ENCODE results near the gene TSPAN31. TPM values are rescaled to one million over a fixed set of nuclear protein-coding genes. Genes with fewer than 3 reads are reported as not detected.

TSPAN31 gene
- total RNA-seq, result 42.3 TPM

DNA sequence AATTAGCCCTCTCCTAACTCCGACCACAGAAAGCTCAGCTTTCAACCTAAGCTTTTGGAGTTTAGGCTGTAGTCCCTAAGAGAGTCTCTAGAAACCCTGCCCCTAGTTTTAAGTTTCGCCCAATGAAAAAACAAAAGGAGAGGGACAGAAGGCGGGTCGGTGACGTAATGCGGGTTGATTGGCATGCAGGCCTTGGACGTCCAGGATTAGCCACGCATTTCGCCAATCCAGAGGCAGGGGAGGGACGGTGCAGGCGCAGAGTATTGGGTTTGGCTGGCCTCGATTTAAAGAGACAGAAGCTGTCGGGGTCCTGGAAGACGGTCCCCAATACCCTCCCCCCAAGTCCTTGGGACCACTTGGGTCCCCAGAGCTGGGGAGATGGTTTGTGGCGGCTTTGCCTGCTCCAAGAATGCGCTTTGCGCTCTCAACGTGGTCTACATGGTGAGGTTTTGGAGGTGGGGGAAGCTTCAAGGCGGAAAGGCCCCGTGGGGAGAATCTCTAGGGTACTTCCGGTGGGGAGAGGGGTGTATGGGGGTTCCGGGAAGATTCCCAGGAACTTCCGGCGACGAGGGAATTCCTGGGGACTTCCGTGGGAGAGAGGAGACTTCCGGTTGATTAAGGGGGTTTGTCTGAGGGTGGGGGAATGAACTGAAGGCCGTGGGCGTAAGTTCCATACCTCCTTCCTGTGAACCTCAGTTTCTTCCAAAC lies at the start of gene TSPAN31:
Gene TSPAN31 (plus strand): TSS at position 263 of the 708 bp plus-strand sequence. CDS start 116 bp downstream, at position 379.
- no peaks in the 10 kb centered on the region for H3K27me3 ChIP-seq

DNA sequence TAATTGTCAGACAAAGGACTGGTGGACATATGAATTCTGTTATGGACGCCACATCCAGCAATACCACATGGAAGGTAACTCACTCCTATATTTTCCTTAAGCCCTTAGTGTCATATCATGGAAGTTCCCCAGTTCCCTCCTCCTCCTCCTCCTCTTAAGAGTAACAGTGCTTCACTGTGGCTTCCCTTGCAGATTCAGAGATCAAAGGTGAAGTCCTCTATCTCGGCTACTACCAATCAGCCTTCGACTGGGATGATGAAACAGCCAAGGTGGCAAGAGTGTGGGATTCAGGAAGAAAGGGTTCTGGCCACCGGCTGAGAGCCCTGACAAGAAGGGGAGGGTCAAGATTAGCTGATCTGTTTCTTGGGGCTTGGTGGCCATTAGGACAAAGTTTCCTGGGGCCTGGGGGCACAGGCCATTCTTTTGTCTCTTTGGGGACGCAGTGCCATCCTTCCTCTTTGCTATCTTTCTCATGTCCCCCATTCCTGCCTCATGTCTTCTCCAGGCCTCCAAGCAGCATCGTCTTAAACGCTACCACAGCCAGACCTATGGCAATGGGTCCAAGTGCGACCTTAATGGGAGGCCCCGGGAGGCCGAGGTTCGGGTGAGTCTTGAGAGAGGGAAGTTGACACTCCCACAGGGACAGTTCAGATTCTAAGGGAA lies 48.9 kb upstream of the TSPAN31 start:
- DNase-seq (ENCODE audit: low spot score in 2 of 2), result no peak
- H3K4me1 ChIP-seq, result peaks cover 0 to 7% of the 10 kb centered on the region in 2 donors
- no peak overlapping the region for H3K4me3 ChIP-seq
- H3K27me3 ChIP-seq, result no peaks in the 10 kb centered on the region
- intact Hi-C loops (cut with DNase I), result loop anchor here (2.0 kb wide), 1 partner anchor 63 kb away; the partner anchor contains the start of gene B4GALNT1
- H3K36me3 ChIP-seq, result peaks cover 21 to 38% of the 10 kb centered on the region in 2 donors
- H3K9me3 ChIP-seq, result no peaks in the 10 kb centered on the region
- no peak overlapping the region for H3K27ac ChIP-seq
- TF ChIP-seq CTCF (IDR thresholded peaks at IDR 0.05), result no peak

More for the DNA sequence above, at the start of gene TSPAN31:
- no peak for TF ChIP-seq CTCF (IDR thresholded peaks at IDR 0.05)
- Histone ChIP-seq H3K4me1 (peaks cover 0 to 7% of the 10 kb centered on the region in 2 donors), H3K27ac (peak within 1 kb of the TSS; percentile 98 to 100), H3K36me3 (peaks cover 20 to 31% of the 10 kb centered on the region in 2 donors), H3K4me3 (peak within 1 kb of the TSS; percentile 77 to 90), H3K9me3 (no peaks in the 10 kb centered on the region)
- intact Hi-C loops (cut with DNase I), result loop anchor here (1.0 to 2.0 kb wide), 3 partner anchors 7 to 52 kb away; partner anchors contain the start of gene CDK4
- DNase-seq (ENCODE audit: low spot score in 2 of 2), result peak; percentile 93 to 99

DNA sequence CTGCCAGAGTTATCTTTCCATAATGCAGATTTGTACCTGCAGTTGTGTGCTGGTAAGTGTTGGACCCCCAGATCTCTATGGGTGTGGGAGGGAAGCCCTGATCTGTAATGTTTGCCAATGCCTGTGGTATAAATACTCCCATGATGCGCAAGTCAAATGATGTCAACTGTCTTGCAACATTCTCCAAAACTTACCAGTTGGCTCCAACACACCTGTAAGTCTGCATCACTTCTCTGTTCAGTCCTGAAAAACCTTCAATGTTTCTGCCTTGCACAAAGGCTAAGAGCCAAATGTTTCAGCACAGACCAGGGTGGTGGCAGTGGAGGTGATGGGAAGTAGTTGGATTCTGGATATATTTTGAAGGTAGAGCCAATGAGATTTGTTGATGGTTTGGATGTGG lies 47.8 kb upstream of the TSPAN31 start:
- no peak for DNase-seq (ENCODE audit: low spot score in 2 of 2)
- no peaks in the 10 kb centered on the region for H3K9me3 ChIP-seq
- H3K27me3 ChIP-seq, result no peaks in the 10 kb centered on the region
- intact Hi-C loops (cut with DNase I), result no loop called here
- H3K36me3 ChIP-seq, result peaks cover 21 to 45% of the 10 kb centered on the region in 2 donors
- H3K4me3 ChIP-seq, result no peak overlapping the region
- no peak for TF ChIP-seq CTCF (IDR thresholded peaks at IDR 0.05)
- no peak overlapping the region for H3K27ac ChIP-seq
- peaks cover 0 to 7% of the 10 kb centered on the region in 2 donors for H3K4me1 ChIP-seq

- no peak for DNase-seq (ENCODE audit: low spot score in 2 of 2)
- no peak overlapping the region for H3K27ac ChIP-seq
- no peaks in the 10 kb centered on the region for H3K9me3 ChIP-seq
- intact Hi-C loops (cut with DNase I), result no loop called here
- no peaks in the 10 kb centered on the region for H3K27me3 ChIP-seq
- no peak for TF ChIP-seq CTCF (IDR thresholded peaks at IDR 0.05)
- H3K4me1 ChIP-seq, result peaks cover 0 to 7% of the 10 kb centered on the region in 2 donors
- H3K4me3 ChIP-seq, result no peak overlapping the region
- H3K36me3 ChIP-seq, result peaks cover 26 to 57% of the 10 kb centered on the region in 2 donors
These were observed 46.4 kb upstream of the TSPAN31 start for GRCh38 chr12:57698414-57698813.

DNA sequence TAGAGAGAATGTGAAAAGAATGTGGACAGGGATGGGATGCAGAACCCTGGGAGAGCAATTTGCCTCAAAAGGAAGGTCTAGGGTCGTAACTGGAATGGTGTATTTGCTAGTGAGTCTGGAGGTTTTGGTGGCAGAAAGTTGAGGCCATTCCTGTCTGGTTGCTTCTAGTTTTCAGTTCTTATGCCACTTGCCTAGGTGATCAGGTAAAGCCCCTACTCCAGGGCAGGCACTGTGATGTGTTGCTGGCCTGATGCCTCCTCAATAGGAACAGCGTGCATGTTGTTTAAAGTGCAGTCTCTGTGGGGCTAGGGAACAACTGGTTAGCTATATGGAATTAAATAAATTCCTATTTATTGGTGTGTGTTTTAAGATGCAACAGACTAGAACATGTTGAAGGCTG lies 44.5 kb upstream of the TSPAN31 start:
- Histone ChIP-seq H3K27ac (no peak overlapping the region), H3K4me3 (no peak overlapping the region), H3K4me1 (no peaks in the 10 kb centered on the region), H3K36me3 (peaks cover 33 to 67% of the 10 kb centered on the region in 2 donors), H3K27me3 (no peaks in the 10 kb centered on the region), H3K9me3 (peaks cover 0 to 6% of the 10 kb centered on the region in 2 donors)
- DNase-seq (ENCODE audit: low spot score in 2 of 2), result no peak
- intact Hi-C loops (cut with DNase I), result no loop called here
- no peak for TF ChIP-seq CTCF (IDR thresholded peaks at IDR 0.05)
